ENCODE measurements around the gene AXL. TPM values are rescaled to one million over a fixed set of nuclear protein-coding genes. Genes with fewer than 3 reads are reported as not detected.

Gene AXL
- total and polyA plus RNA-seq, 2 of the 13 experiments (the other 11 are each of a cell fraction or from before 2014, with no cell fraction given) = 0.71 to 5.9 TPM

GRCh38 chr19:41226053-41226873 is 7.2 kb downstream of the AXL start (continued):
- TF ChIP-seq ZNF468 (CRISPR knock-in tag; IDR thresholded peaks at IDR 0.05) = 0 out of 2 replicates have a peak, but pooled peaks have one; percentile 81
- TF ChIP-seq SNAPC5 (CRISPR knock-in tag; IDR thresholded peaks at IDR 0.05; ENCODE audit: borderline replicate concordance) = peak; percentile 81; the same call in 1 of the 2 replicates
- peak; percentile 38 for TF ChIP-seq SP4 (CRISPR knock-in tag; IDR thresholded peaks at IDR 0.05)
- TF ChIP-seq MZF1 (CRISPR knock-in tag; IDR thresholded peaks at IDR 0.05; ENCODE audit: borderline replicate concordance) = no peak
- peak; percentile 47; the same call in 1 of the 2 replicates for TF ChIP-seq NR2F6 (IDR thresholded peaks at IDR 0.05)
- no peak for TF ChIP-seq NR2F6 (CRISPR knock-in tag; IDR thresholded peaks at IDR 0.05)
- TF ChIP-seq, protein P1, sequence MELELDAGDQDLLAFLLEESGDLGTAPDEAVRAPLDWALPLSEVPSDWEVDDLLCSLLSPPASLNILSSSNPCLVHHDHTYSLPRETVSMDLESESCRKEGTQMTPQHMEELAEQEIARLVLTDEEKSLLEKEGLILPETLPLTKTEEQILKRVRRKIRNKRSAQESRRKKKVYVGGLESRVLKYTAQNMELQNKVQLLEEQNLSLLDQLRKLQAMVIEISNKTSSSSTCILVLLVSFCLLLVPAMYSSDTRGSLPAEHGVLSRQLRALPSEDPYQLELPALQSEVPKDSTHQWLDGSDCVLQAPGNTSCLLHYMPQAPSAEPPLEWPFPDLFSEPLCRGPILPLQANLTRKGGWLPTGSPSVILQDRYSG (CRISPR knock-in tag; IDR thresholded peaks at IDR 0.05) = peak; percentile 60; the same call in 1 of the 2 replicates
- no peak for TF ChIP-seq USF2 (IDR thresholded peaks at IDR 0.05; ENCODE audit: low read depth, low read length)
- TF ChIP-seq USF2 (CRISPR knock-in tag; IDR thresholded peaks at IDR 0.05; ENCODE audit: borderline replicate concordance) = no peak
- no peak for TF ChIP-seq SIX4 (CRISPR knock-in tag; IDR thresholded peaks at IDR 0.05)
- peak; percentile 51; the same call in 1 of the 2 replicates for TF ChIP-seq CREM (IDR thresholded peaks at IDR 0.05)
- TF ChIP-seq CREM (CRISPR knock-in tag; IDR thresholded peaks at IDR 0.05) = no peak
- no peak for TF ChIP-seq FLYWCH1 (CRISPR knock-in tag; IDR thresholded peaks at IDR 0.05)
- peak; percentile 57; the same call in 1 of the 2 replicates for TF ChIP-seq CHCHD3 (CRISPR knock-in tag; IDR thresholded peaks at IDR 0.05)
- TF ChIP-seq RBM39 (IDR thresholded peaks at IDR 0.05; ENCODE audit: low read depth, low read length, poor library complexity, severe bottlenecking) = peak; percentile 85
- no peak for TF ChIP-seq PPARG (CRISPR knock-in tag; conservative IDR thresholded peaks at IDR 0.05)
- TF ChIP-seq ZNF773 (CRISPR knock-in tag; IDR thresholded peaks at IDR 0.05; ENCODE audit: borderline replicate concordance) = no peak
- peak; percentile 72; the same call in 1 of the 2 replicates for TF ChIP-seq ZNF563 (CRISPR knock-in tag; IDR thresholded peaks at IDR 0.05)
- TF ChIP-seq CCDC6 (CRISPR knock-in tag; IDR thresholded peaks at IDR 0.05) = no peak; the same call in 1 of the 2 replicates
- no peak for TF ChIP-seq ZNF710 (CRISPR knock-in tag; IDR thresholded peaks at IDR 0.05; ENCODE audit: borderline replicate concordance)
- 0 out of 2 replicates have a peak, but pooled peaks have one; percentile 24 for TF ChIP-seq ZNF800 (CRISPR knock-in tag; IDR thresholded peaks at IDR 0.05)
- TF ChIP-seq THAP8 (CRISPR knock-in tag; IDR thresholded peaks at IDR 0.05; ENCODE audit: borderline replicate concordance) = peak; percentile 28; the same call in 1 of the 2 replicates

Measured in HepG2 (cell line).